ENCODE measurements around the gene APBA3.

DNA sequence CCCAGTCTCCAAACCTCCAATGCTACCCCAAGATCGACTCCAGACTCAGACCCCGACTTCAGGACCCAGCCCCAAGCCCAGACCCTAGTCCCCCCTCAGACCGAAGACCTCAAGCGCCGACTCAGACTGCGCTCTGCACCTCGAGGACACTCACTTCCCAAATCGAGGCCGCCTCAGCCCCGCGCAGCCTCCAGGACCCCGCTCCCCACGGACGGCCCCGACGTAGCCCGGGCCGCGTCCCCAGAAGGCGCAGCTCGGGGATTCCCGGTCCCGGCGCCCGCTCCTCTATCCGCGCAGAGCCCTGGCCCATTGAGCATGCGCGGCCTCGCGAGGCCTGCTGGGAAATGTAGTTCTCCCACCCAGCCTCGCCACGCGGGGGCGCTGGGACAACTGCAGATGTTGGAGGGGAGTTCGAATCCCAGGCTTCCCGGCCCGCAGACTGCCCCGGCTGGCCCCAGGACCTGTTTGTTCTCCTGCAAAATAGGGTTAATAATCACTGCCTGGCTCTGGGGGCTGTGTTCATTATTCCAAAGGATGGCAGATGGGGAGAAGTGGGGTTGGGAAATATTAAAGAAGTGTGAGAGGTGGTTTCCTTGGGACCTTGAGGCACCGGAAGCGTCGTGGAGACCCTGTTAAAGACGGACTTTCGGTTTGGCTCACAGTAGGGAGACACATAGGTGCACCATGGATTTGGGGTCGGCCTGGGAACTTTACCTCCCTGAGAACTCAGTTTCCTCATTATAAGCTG, at the start of gene APBA3:
- TF ChIP-seq, protein P1, sequence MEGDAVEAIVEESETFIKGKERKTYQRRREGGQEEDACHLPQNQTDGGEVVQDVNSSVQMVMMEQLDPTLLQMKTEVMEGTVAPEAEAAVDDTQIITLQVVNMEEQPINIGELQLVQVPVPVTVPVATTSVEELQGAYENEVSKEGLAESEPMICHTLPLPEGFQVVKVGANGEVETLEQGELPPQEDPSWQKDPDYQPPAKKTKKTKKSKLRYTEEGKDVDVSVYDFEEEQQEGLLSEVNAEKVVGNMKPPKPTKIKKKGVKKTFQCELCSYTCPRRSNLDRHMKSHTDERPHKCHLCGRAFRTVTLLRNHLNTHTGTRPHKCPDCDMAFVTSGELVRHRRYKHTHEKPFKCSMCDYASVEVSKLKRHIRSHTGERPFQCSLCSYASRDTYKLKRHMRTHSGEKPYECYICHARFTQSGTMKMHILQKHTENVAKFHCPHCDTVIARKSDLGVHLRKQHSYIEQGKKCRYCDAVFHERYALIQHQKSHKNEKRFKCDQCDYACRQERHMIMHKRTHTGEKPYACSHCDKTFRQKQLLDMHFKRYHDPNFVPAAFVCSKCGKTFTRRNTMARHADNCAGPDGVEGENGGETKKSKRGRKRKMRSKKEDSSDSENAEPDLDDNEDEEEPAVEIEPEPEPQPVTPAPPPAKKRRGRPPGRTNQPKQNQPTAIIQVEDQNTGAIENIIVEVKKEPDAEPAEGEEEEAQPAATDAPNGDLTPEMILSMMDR (IDR thresholded peaks at IDR 0.05) = peak; percentile 67 to 91 (median 74)
- peak in 2 of 4 donors; percentile 48 to 80 for TF ChIP-seq POLR2A (IDR thresholded peaks at IDR 0.05)
